ENCODE measurements around the gene GPI. TPM values are rescaled to one million over a fixed set of nuclear protein-coding genes. Genes with fewer than 3 reads are reported as not detected.

The GPI gene
- total RNA-seq, 1 experiment from 2014 or later: 370 TPM

DNA sequence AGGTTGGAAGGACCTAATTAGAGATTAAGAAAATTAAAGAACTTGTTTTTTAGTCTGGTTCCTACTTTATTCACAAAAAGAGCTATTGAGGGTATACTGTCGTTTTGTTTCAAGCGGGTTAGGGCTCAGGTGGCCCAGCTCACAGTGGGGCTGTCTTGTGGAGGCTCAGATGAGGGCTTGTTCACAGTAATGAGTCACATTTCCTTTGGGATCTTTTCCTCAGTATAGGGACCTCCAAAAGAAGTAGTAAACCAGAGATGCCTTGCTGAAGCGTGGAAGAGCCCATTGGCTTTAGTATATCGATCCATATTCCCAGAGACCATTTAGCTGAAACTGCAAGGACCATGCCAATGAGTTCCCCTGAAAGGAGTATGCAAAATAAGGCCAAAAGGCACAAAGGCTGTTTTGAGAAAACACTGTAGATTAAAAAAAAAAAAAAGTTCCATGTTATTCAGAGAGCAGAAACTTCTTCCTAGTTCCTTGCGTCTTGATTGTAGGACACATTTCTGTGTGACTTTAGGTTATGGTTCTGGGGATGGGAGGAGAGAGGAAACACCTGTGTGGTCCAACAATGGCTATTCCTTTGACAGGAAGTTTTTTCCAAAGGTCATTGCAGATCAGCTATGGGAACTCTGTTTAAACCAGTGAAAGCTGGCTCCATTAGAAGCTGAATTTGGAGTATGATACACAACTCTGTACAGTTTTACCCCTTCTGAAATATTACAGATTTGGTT is 32.8 kb upstream of the GPI start:
- Histone ChIP-seq H3K4me1 (ENCODE audit: control insufficient read depth, insufficient read depth, low read length) (no peaks in the 10 kb centered on the region), H3K27ac (ENCODE audit: low read length) (no peak overlapping the region), H3K9me3 (ENCODE audit: control insufficient read depth, insufficient read depth, low read depth, low read length) (no peaks in the 10 kb centered on the region), H3K4me3 (ENCODE audit: low read depth in 2 of 2, low read length in 2 of 2) (no peak overlapping the region), H3K27me3 (ENCODE audit: control insufficient read depth, insufficient read depth, low read length) (no peaks in the 10 kb centered on the region), H3K36me3 (ENCODE audit: control insufficient read depth, insufficient read depth, low read length) (0 out of 2 replicates have a peak, but pooled peaks cover 5% of the 10 kb centered on the region)
- ChIA-PET CTCF (no interaction called here), POLR2A (interaction anchor here (0.9 kb wide), 1 partner anchor 105 kb away, joined by 6 read pairs; no protein-coding TSS in a partner anchor)
- DNase-seq (ENCODE audit: low read depth, low spot score) (no peak), ATAC-seq (no peak)
- TF ChIP-seq TCF7L2 (IDR thresholded peaks at IDR 0.05; ENCODE audit: low read depth, low read length) (no peak), POLR2AphosphoS5 (IDR thresholded peaks at IDR 0.05; ENCODE audit: low read depth, low read length) (no peak), SIN3A (IDR thresholded peaks at IDR 0.05; ENCODE audit: borderline replicate concordance, insufficient read depth, low read depth, low read length) (no peak)
- TF ChIP-seq, protein P1, sequence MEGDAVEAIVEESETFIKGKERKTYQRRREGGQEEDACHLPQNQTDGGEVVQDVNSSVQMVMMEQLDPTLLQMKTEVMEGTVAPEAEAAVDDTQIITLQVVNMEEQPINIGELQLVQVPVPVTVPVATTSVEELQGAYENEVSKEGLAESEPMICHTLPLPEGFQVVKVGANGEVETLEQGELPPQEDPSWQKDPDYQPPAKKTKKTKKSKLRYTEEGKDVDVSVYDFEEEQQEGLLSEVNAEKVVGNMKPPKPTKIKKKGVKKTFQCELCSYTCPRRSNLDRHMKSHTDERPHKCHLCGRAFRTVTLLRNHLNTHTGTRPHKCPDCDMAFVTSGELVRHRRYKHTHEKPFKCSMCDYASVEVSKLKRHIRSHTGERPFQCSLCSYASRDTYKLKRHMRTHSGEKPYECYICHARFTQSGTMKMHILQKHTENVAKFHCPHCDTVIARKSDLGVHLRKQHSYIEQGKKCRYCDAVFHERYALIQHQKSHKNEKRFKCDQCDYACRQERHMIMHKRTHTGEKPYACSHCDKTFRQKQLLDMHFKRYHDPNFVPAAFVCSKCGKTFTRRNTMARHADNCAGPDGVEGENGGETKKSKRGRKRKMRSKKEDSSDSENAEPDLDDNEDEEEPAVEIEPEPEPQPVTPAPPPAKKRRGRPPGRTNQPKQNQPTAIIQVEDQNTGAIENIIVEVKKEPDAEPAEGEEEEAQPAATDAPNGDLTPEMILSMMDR (IDR thresholded peaks at IDR 0.05): no peak
- TF ChIP-seq, protein P2, sequence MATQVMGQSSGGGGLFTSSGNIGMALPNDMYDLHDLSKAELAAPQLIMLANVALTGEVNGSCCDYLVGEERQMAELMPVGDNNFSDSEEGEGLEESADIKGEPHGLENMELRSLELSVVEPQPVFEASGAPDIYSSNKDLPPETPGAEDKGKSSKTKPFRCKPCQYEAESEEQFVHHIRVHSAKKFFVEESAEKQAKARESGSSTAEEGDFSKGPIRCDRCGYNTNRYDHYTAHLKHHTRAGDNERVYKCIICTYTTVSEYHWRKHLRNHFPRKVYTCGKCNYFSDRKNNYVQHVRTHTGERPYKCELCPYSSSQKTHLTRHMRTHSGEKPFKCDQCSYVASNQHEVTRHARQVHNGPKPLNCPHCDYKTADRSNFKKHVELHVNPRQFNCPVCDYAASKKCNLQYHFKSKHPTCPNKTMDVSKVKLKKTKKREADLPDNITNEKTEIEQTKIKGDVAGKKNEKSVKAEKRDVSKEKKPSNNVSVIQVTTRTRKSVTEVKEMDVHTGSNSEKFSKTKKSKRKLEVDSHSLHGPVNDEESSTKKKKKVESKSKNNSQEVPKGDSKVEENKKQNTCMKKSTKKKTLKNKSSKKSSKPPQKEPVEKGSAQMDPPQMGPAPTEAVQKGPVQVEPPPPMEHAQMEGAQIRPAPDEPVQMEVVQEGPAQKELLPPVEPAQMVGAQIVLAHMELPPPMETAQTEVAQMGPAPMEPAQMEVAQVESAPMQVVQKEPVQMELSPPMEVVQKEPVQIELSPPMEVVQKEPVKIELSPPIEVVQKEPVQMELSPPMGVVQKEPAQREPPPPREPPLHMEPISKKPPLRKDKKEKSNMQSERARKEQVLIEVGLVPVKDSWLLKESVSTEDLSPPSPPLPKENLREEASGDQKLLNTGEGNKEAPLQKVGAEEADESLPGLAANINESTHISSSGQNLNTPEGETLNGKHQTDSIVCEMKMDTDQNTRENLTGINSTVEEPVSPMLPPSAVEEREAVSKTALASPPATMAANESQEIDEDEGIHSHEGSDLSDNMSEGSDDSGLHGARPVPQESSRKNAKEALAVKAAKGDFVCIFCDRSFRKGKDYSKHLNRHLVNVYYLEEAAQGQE (IDR thresholded peaks at IDR 0.05; ENCODE audit: insufficient read depth in 1 of 2, low read depth in 2 of 2, low read length in 1 of 2): no peak
- no TSS peak for BruUV-seq (replicated peaks)
- intact Hi-C loops (cut with micrococcal nuclease; ENCODE audit: unreplicated experiment): no loop called here
- in situ Hi-C loops (cut with HindIII; ENCODE audit: low pct_unique_long_range_greater_than_20kb, low sequenced_read_pairs): no loop called here

DNA sequence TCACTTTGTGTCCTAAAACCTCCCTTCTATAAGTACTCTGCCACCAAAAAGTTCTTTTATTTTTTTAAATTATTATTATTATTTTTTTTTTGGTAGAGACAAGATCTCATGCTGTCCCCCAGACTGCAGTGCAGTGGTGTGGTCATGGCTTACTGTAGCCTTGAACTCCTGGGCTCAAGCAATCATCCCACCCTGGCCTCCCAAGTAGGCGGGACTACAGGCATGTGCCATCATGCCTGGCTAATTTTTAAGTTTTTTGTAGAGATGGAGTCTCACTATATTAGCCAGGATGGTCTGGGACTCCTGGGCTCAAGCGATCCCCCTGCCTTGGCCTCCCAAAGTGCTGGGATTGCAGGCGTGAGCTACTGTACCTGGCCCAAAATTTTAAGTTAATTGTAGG is 29.1 kb upstream of the GPI start:
- no peak for DNase-seq (ENCODE audit: low read depth, low spot score)
- Histone ChIP-seq H3K9me3 (ENCODE audit: control insufficient read depth, insufficient read depth, low read depth, low read length) (no peaks in the 10 kb centered on the region), H3K4me3 (ENCODE audit: low read depth in 2 of 2, low read length in 2 of 2) (no peak overlapping the region), H3K27ac (ENCODE audit: low read length) (no peak overlapping the region), H3K4me1 (ENCODE audit: control insufficient read depth, insufficient read depth, low read length) (no peaks in the 10 kb centered on the region), H3K36me3 (ENCODE audit: control insufficient read depth, insufficient read depth, low read length) (0 out of 2 replicates have a peak, but pooled peaks cover 4% of the 10 kb centered on the region), H3K27me3 (ENCODE audit: control insufficient read depth, insufficient read depth, low read length) (no peaks in the 10 kb centered on the region)
- ATAC-seq: no peak; the same call in 1 of the 2 replicates
- no TSS peak for BruUV-seq (replicated peaks)
- CTCF ChIA-PET: no interaction called here
- in situ Hi-C loops (cut with HindIII; ENCODE audit: low pct_unique_long_range_greater_than_20kb, low sequenced_read_pairs) (no loop called here), intact Hi-C loops (cut with micrococcal nuclease; ENCODE audit: unreplicated experiment) (loop anchor here (5.0 kb wide), 1 partner anchor 94 kb away; no protein-coding TSS in a partner anchor)
- POLR2A ChIA-PET: interaction anchor here (0.7 kb wide), 1 partner anchor 137 kb away, joined by 3 read pairs; no protein-coding TSS in a partner anchor
- TF ChIP-seq, protein P1 (IDR thresholded peaks at IDR 0.05): no peak
- TF ChIP-seq TCF7L2 (IDR thresholded peaks at IDR 0.05; ENCODE audit: low read depth, low read length): no peak

All from Panc1 (cell line).